GM19395 (cell line): ENCODE data around the gene PRKCZ.

Experiments
- ATAC-seq: cut with Tn5 transposase; IDR thresholded peaks from one replicate; pipeline ENCODE4 v1.9.1; 2021; ENCODE audit warnings: mild to moderate bottlenecking, moderate library complexity; ENCODE audit not compliant: unreplicated experiment

The PRKCZ gene

DNA sequence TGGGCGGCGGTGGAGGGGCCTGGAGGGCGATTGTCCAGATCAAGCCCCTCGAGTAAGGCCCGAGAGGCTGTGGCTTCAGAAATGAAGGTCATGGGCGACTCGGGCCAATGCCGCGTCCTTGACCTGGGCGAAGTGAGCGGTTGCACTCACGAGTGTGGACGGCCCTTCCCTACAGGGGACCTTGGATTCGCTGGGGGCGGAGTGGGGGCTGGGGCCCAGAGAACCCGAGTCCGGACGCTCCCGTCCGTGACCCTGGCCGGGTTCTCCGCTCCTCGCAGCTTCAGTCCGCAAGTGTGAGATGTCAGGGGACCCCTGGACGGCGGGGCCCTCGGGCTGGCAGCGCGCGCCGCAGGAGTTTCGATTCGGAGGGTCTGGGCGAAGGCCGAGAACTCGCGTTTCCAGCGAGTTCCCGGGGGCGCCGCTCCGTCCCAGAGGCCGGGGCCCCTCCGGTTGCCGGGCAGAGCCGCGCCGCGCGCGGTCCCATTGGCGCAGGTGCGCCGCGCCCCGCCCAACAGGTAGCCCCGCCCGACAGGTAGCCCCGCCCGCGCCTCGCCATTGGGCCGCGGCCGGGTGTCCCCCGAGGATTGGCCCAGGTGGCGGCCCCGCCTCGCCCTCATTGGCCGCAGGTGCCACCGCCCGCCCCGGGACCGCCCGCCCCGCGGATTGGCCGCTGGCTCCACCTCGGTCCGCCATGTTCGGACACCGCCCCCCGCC, at the start of gene PRKCZ:
TSS of gene PRKCZ (plus strand) at position 694 of the 714 bp plus-strand sequence. CDS start 220 bp downstream, outside the sequence.
- no peak for ATAC-seq

DNA sequence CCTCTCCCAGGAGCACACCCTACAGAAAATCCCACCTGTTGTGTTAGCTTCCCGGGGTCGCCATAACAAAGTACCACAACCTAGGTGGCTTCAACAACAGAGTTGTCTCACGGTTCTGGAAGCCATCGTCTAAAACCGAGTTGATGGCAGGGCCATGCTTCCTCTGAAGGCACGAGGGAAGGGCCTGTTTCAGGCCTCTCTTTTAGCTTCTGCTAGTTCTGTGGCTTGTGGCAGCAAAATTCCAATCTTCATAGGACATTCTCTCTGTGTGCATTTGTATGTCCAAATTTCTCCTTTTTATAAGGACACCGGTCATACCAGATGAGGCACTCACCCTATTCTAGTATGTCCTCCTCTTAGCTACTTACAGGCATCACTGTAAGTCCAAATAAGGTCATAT, 49.8 kb upstream of the PRKCZ start:
- no peak for ATAC-seq

GRCh38 chr1:2000850-2001249, 49.4 kb upstream of the PRKCZ start:
- ATAC-seq = no peak

DNA sequence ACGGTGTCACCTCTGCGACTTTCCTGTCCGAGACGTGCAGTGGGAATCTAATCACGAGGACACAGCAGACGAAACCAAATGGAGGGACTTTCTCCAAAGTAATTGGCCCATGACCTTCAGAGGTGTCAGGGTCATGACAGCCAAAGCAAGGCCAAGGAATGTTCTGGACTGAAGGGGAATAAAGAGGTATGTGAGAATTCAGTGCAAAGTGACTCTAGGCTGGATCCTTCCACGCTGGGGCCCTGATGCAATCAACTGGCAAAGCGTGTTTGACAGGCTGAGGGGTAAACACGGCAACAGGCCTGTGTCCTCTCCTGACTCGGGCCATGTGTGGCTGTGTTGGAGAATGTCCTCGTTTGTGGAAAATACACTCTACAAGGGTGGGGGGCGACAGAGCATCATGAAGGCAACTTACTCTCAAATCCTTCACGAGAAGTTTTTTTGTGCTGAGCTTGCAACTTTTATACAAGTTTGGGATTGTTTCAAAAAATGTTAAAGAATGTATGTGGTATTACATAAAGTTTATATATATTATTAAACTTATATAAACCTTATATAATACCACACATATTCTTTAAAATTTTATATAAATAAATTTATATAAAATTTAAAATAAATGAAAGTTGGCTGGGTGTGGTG, 48.3 kb upstream of the PRKCZ start:
- ATAC-seq = no peak

GRCh38 chr1:2003541-2004131, 46.6 kb upstream of the PRKCZ start, which contains the start of gene CFAP74:
Gene CFAP74 (minus strand): TSS chr1:2003786. CDS start chr1:1990956, 12,830 bp downstream.
- no peak for ATAC-seq

DNA sequence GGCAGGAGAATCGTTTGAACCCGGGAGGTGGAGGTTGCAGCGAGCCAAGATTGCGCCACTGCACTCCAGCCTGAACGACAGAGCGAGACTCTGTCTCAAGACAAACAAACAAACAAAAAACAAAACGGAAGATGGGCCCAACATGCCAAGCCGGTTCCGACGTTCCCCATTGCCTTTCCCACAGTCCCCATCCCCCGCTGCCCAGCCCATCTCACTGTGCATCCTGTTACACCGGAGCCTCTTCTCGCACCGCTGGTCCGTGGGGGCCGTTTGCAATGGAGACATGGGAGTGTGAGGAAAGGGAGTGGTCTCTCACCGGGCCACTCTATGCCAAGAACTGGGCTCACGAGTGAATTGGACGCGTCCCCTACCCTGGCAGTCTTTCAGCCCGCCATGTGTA, 45.4 kb upstream of the PRKCZ start:
- ATAC-seq = no peak

GRCh38 chr1:2009101-2010053, 40.8 kb upstream of the PRKCZ start:
- no peak for ATAC-seq

GRCh38 chr1:2014181-2014580, 36.0 kb upstream of the PRKCZ start:
- ATAC-seq = no peak

GRCh38 chr1:2014741-2015735, 35.2 kb upstream of the PRKCZ start:
- ATAC-seq = no peak

DNA sequence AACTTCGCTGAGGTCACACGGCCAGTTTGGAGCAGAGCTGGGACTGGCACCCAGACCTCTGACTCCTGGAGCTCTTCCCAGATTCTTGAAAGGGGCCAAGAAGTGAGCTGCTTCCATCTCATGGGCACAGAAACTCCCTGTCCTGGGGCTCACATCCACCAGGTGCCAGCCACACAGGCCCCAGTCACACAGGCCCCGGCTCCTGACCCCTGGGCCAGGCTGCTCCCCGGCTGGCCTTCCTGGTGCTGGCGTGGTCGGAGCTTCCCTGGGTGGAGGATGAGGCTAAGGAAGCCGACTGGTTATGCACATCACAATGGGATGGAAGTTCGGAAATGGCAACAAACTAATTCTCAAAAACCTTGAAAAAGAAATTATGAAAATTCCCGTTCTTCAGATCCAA, 34.1 kb upstream of the PRKCZ start:
- no peak for ATAC-seq

DNA sequence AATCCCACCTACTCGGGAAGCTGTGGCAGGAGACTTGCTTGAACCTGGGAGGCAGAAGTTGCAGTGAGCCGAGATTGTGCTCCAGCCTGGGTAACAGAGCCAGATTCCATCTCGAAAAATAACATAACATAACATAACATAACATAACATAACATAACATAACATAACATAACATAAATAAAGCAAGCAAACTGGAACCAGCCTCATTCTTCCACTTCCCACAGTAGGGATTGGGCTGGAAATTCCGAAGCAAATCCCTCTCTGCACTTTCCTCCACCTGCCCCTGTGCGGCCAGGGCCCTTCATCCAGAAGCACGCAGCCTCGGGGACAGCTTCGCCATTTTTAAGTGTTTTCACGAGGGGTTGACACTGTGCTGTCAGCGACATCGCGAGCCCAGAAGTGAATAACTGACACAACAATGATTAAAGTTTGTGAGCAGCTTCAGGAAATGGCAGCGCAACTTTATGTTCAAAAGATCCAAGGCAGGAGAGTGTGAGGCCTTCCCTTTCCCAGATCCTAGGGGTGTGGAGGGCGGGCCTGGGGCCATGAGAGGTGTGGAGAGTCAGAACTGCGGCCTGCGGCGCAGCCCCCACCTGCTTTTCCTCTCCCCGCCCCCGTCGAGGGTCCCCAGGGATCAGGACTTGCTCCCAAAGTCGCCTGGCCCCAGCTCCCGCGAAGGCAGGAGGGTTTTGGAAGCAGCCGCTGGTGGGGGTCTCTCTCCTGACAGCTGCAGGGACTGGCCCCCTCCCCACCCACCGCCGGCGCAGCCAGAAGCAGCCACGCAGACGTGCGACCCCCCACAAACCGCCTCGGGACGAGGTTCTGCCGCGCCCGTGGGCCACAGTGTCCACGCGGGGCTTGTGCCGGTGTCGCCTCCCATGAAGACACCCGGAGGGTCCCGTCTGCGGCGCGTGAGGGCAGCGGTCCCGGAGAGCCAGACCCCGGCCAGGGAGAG, 31.7 kb upstream of the PRKCZ start:
- no peak for ATAC-seq

- no peak for ATAC-seq
Observed at GRCh38 chr1:2019172-2019543, 31.1 kb upstream of the PRKCZ start, which contains the start of gene GABRD. Gene GABRD (plus strand): TSS chr1:2019345. CDS start chr1:2019424, 79 bp downstream.

DNA sequence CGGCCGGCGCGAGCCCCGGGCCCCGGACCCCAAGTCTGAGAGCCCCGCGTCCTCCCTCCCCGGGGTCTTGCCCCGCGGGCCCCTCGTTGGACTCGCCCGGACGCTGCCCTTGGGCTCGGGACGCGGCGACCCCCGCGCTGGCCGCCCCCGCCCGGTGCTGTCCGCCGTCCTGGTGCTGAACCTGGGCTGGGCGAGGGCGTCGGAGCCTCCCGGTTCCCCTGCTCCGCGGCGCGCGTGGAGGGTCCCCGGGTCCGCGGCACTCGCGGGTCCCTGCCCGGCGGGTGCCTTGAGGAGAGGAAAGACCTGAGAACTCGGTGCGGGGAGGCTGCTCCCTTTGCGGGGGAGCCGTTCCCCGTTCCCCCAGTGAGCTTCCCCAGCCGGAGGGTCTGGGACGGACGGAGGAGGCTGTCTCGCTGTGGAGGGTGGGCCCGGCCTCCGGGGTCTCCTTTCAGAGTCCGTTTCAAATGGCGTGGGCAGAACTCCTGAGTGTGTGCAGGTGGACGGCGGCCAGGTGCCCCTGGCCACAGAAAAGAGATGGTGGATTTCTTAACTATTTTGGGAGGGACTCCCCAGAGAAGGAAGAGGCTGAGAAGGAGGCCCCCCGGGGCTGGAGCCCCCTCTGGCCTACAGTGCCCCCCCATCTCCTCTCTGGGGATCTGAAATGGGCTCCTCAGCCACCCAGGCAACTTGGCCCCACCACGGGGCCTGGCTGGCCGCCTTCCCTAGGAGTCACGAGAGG, 30.5 kb upstream of the PRKCZ start:
- ATAC-seq = no peak

GRCh38 chr1:2020310-2020655, 29.9 kb upstream of the PRKCZ start:
- no peak for ATAC-seq

DNA sequence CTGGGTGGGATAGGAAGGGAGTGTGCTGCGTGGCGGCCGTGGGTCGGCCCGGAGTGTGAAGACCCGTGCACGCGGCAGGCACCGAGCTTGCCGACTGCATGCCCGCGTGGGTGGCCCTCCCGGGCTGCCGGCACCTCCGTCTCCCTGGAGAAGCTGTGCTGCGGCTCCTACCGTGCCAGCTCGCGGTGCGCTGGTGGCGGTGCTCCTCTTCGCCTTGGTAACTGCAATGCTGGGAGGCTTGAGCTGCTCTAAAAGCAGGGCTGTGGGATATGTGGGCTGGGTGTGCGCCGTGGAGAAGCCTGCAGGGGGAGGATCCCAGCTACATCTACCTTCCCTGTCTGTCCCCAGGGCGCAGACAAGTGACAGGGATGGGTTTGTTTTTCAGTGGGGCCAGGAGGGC, 28.7 kb upstream of the PRKCZ start:
- no peak for ATAC-seq

GRCh38 chr1:2022063-2022770, 28.0 kb upstream of the PRKCZ start:
- ATAC-seq = no peak

DNA sequence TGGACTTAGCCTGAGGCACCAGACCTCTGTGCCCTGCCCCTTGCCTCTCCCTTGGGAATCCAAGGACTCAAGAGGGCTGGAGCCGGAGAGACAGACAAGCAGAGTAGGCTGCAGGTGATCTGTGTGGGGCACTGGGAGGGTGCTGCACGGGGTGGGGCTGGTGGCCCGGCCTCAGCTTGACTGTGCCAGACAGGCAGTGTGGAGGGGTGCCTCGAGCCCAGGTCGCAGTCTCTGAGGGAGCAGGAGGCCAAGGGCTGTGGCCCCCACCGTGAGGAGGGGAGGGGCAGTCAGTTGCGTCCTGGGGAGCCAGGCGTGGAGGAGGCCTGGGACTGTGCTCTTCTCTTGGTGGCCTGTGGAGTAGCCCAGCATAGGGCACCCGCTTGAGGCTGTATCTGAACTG, 27.0 kb upstream of the PRKCZ start:
- ATAC-seq = no peak
